Choroid plexus epithelial cell (primary cell): ENCODE measurements around the gene CELF4.

Experiments
- DNase-seq: peaks from one replicate; pipeline ENCODE4 v3.0.0-alpha.2; 2010; ENCODE audit warnings: low read depth
- H3K4me3 ChIP-seq: 2 replicates; pipeline ENCODE4 v1.5.1; 2011; ENCODE audit warnings: low read depth, mild to moderate bottlenecking, control low read depth, low read length, moderate library complexity
- CTCF ChIP-seq: conservative IDR thresholded peaks from 2 replicates; pipeline ENCODE4 v1.5.1; 2011; ENCODE audit warnings: low read depth, mild to moderate bottlenecking, control low read depth, inconsistent platforms, low read length, moderate library complexity

The CELF4 gene

GRCh38 chr18:37511721-37512298 is 53.8 kb downstream of the CELF4 start:
- no peak for DNase-seq
- no peak overlapping the region for H3K4me3 ChIP-seq
- no peak for TF ChIP-seq CTCF

- DNase-seq, result no peak
- no peak for TF ChIP-seq CTCF
- no peak overlapping the region for H3K4me3 ChIP-seq
These were observed 56.0 kb downstream of the CELF4 start for GRCh38 chr18:37509600-37509999.

- DNase-seq, result no peak
- H3K4me3 ChIP-seq, result no peak overlapping the region
- no peak for TF ChIP-seq CTCF
These were observed 57.4 kb downstream of the CELF4 start for GRCh38 chr18:37508207-37508606.

- TF ChIP-seq CTCF, result no peak
- DNase-seq, result no peak
- no peak overlapping the region for H3K4me3 ChIP-seq
These were observed 58.4 kb downstream of the CELF4 start for GRCh38 chr18:37507239-37507638.

GRCh38 chr18:37506001-37506400 is 59.6 kb downstream of the CELF4 start:
- DNase-seq, result no peak
- TF ChIP-seq CTCF, result no peak
- no peak overlapping the region for H3K4me3 ChIP-seq

GRCh38 chr18:37505321-37505720 is 60.3 kb downstream of the CELF4 start:
- H3K4me3 ChIP-seq, result no peak overlapping the region
- TF ChIP-seq CTCF, result no peak
- DNase-seq, result no peak

- no peak for TF ChIP-seq CTCF
- DNase-seq, result no peak
- no peak overlapping the region for H3K4me3 ChIP-seq
These were observed 63.0 kb downstream of the CELF4 start for GRCh38 chr18:37502601-37503000.
